NCI-H446 treated with DMSO at 0.1 percent for 48 hours (cell line): ENCODE measurements around the gene DSCAM.
A peak's percentile ranks its signal among the peaks of the same experiment; 100 is the strongest.

ENCODE experiments used
- DNase-seq: peaks from one replicate; lab custom pipeline; 2025; lab: John Stamatoyannopoulos, UW

DSCAM gene

DNA sequence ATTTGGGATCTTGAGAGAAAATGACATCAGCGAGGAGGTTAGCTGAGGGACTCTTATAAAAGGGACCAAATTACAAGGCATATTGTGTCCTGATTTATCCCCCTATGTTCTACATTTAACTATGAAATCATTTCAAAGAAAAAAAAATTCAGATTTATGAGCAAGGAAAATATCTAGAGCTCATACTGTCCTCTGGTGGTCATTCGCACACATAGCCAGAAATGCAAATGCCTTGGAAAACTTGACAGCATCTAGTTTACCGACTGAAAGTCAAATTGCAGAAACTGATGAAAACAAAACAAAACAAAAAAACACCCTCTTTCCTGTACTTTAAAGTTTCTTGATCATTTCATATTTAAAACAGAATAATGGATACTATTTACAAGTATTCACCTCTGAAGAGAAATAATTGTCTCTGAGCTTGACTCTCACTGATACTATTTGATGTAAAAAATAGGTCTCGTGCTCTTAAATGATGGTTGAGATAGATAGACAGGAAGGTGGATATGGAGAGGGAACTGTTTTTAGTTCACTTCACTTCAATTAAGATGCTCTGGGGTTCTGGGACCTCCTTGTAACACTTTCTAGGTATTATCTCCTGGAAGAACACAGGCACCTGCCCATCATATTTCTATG lies 725.9 kb downstream of the DSCAM start:
- no peak for DNase-seq

DNA sequence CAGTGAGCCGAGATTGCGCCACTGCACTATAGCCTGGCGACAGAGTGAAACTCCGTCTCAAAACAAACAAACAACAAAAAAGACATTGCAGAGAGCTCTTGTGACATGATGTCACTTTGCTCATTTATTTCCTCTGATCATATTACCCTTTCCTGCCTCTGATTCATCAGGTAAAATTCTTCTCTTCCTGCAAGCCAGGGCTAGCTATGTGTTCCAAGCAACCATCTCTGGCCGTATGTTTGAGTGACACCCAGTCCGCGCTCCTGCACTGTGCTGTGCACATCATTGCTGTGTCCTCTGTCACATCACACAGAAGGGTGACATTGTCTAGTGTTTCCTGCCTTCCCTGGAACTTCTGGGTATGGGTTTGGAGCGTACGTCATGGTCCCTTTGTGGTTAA lies 728.4 kb downstream of the DSCAM start:
- no peak for DNase-seq

DNA sequence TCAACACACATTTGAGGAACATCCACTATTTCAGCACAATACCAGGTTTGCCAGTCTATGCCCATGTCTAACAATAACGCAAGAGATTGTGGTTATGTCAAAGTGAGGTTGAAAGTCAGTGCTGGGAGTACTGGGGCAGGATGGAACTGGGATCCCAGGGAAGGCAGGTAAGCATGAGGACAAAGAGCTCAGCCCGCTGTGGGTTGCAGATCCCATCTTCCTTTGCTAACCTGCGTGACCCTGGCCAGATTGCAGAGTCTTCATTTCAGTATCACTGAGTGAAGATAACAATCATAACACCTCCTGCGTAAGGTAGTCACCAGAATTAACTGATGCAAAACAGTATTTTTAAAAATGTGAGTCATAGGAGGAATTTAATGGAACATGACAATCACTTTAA lies 729.7 kb downstream of the DSCAM start:
- DNase-seq: no peak

DNA sequence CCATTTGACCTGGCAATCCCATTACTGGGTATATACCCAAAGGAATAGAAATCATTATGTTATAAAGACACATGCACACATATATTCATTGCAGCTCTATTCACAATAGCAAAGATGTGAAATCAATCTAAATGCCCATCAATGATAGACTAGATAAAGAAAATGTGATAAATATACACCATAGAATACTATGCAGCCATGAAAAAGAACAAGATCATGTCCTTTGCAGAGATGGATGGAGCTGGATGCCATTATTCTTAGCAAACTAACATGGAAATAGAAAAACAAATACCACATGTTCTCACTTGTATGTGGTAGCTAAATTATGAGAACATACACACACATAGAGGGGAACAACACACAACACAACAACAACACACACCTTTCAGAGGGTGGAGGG lies 731.2 kb downstream of the DSCAM start:
- DNase-seq: no peak

DNA sequence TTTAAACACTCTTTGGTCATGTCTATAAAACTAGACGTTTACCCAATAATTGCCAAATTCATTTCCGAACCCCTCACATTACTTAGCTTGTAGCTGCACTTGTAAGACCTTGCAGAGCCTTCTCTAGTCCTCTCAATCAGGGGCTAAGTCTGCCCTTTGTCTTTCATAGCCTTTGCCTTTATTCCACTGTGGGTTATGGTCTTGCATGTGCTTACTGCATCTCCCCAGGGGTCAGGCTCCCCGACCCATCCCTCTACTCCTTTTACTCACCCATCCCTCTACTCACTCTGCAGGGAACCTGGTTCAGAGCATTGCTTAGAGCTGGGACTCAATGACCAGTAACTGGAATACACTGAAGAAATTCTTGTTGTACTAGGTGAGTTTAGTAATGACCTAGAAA lies 744.3 kb downstream of the DSCAM start:
- DNase-seq: no peak

DNA sequence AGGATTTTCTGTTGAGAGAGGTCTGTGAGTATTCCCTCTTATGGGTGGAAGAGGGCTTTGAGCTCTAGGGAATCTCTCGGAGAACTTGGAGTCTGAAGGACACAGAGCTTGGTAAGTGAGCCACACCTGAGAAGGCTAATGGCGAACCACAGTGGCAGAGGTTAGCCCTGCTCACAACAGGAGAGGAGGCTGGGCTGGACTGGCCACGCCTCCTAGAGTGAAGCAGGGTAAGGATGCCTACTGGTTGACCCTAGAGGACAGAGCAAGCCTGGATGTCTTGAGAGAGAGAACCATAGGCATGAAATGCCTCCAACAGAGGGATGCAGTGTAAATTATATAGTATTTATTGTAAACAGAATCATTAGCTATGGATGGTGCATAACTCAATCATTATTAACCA lies 747.1 kb downstream of the DSCAM start:
- DNase-seq: no peak

DNA sequence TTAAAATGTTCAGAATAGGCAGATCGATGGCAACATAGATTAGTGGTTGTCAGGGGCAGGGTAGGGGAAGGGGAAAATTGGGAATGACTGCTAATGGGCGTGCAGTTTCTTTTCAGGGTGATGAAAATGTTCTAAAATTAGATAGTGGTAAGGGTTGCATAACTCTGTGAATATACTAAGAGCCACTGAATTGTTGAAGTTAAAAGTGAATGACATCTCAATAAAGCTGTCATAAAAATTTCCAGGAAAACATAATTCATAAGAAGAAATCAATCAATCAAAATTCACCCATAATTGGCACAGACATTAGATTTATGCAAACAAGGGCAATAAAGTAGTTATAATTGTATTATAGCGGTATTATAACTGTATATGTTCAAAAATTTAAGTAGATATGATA lies 751.5 kb downstream of the DSCAM start:
- DNase-seq: no peak

DNA sequence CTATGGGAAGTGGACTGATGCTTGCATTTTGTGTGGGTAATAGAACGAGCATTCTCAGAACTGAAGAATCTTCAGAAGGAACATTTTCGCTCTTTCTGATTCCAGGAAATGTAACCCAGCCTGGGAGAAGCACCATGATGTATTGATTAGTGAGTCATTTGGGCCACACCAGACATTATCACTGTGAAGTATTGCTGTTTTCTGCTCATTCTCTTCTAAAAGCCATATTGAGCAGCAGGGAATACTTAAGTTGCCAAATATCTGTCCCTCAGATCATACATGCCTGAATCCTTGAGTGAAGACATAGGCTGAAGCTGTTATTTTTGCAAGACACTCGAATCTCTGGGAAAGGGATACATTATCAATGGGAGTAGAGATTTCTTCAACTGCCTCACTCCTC lies 766.6 kb downstream of the DSCAM start:
- no peak for DNase-seq

DNA sequence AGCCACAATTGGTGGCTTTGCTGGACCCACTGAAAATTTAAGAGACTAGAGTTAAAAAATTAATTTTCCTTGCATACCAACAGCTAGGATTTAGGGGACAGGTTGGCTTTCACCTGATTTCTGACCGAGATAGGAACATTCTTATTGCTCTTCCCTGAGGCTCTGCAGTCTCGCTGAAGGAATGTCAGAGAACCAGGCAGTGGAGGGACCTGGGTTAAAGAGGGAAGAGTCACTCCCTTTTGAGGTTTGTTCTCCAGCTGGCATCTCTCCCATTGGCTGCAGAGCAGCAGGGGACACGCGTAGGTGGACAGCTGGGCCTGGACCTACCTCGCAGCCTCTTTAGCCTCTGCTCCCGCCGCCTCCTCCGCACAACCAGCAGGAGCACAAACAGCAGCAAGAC lies 772.2 kb downstream of the DSCAM start:
- no peak for DNase-seq

DNA sequence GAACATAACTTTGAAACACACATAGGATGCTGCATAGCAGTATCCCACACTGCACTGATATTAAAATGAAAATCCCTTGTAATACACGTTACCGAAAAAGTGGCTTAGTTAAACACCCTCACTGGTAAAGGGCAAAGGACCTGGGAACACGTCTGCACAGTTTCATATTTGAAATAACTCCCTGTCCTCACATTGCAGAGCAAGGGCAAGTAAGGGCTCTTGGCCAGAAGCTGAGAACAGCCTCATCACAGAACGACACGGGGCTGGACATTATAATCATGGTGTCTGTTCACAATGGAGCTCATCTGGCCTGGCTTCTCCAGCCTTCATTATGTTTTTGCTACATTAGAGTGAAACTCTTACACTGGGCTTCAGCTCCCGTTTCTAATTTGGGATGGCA lies 772.8 kb downstream of the DSCAM start:
- DNase-seq: no peak

DNA sequence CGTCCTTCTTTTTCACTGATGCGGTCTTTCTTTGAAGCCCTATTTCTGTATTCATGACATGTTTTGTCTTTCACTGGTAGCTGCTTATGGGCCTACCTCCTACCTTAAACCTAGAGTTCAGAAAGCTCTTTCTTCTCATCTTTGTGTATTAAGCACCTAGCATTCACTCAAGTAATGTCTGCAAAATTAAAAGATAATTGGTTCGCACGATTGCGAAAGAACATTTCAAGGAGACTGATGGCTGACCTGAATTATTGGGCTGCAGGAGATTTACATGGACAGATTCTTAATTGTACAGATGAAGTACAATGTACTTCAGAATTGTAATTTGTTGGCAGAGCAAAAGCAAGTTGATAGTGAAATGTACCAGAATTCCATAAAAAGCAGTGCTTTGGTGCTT lies 773.3 kb downstream of the DSCAM start:
- DNase-seq: no peak

DNA sequence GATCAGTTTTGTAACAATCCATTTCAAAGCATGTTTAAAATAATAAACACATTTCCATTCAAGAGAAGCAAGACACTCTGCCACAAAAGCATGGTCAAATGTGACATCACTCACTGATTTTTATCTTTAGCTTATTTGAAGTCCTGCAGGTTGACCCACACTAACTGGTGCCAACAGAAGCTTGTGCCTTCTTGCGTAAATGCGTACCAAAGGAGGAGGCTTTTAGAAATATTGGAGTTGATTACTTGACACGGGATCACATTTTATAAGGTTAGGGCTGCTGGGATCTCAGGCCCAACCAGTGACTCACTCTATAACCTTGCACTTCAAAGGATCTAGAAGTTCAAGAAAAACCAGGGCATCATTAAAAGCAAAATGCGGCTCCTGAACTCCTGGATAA lies 776.1 kb downstream of the DSCAM start:
- DNase-seq: no peak

DNA sequence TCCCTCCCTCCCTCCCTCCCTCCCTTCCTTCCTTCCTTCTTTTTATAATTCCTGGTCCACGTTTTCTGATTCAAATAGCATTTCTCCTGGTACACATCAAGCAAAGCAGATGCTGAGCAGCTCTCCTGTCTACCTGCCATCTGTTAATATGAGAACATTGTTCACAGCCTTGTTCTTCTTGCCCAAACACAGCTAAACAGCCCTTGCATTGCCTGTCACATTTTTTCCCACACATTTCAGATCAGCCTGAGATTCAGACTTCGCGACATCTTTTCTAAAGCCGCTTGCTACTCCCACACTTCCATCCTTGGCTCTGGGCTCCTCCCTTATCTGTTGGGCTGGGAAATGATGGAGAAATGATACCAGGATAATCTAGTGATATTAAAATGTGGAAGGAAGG lies 779.2 kb downstream of the DSCAM start:
- DNase-seq: no peak

DNA sequence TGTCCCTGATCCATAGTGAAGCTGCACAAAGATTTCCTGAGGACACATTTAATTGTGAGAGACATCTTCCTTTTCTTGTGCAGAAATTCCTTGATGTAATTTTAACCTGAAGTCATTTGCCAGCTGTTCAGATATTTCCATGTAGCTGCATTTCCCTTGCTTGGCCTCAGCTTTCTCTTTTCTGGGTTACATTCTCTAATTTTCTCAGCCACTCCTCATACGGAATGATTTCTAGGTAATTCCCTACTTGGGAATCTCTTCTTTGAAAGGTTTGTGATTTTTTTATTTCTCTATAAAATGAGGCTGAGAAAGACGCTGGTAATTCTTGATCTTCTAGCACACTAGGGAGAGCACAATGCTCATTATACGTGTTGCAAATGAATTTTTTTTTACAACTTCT lies 780.7 kb downstream of the DSCAM start:
- no peak for DNase-seq

DNA sequence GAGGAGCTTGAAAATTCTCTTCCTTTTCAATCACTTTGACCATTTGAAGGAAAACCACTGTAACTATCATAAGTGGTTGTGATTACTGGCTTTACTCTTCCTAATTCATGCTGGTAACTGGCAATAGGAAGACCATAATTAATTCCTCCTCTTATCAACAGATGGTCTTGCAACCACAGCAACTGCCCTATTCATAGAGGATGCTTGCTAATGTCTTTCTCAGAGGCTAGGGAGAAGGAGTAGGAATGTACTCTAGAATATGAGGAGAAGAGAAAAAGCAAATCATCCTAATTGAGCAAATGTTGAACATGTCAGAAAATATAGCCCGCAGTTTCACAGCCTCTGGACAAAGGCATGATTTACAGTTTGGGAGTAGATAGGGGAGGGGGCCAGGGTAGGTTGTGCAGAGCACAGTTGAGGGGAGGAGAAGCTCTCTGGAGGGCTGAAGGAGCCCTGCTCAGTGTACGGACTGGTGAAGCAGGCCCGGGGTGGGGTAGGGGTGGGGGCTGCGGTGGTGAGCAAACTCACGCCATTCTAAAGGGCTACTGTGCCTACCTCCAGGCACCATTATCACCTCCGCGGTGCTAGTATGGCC lies 786.8 kb downstream of the DSCAM start:
- DNase-seq: no peak

DNA sequence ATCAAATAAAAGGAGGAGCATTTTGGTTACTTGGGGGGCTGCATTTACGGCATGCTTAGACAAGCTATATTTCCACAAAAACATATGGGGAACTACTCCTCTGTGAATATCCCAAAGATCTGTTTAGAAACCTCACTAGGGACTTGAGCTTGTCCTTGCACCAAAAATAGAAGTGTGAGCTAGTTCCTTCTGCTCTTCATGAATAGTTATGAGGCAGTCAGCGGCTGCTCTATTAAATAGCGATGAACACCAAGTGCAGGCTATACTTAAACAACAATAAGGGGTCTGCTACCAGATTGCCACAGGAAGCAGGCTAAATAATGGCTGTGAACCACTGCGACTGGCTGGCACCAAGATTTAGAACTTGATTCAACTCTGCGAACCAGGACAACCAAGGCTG lies 789.6 kb downstream of the DSCAM start:
- DNase-seq: no peak

DNA sequence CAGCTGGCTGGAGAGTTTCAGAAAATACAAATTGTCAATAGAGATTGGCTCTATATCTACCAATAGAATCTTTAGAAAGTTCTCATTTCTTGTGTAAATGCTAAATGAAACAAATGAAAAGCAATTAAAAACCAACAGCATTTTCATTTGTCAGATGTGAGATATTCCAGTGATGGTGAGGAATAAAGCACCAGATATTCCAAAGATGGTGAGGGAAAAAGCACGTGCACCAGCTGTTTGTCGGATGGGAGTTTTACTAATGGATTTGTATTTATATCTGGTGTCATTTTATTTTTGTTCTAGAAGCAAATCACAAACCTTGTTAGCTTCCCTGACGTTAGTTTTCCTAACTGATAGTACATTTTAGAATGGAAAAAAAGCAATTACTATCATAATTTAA lies 790.9 kb downstream of the DSCAM start:
- DNase-seq: no peak

DNA sequence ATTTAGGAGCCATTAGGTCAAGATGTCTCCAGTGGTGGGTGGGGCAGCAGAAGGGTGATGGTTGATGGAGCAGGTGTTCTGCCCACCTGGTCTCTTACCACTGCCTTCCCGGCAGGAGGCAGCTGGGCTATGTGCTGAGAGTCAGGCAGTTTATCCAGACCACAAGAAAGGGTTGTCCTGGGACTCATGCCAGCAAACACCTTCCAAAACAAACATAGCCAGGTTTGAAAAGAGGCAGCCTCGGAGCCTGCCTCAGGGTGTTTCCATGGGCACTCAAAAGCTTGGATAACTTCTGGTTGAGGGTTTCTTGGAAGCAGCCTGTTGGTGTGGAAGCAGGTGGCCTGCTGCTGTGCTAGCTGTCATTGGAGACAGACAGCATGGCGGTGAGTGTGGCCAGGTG lies 792.6 kb downstream of the DSCAM start:
- no peak for DNase-seq

DNA sequence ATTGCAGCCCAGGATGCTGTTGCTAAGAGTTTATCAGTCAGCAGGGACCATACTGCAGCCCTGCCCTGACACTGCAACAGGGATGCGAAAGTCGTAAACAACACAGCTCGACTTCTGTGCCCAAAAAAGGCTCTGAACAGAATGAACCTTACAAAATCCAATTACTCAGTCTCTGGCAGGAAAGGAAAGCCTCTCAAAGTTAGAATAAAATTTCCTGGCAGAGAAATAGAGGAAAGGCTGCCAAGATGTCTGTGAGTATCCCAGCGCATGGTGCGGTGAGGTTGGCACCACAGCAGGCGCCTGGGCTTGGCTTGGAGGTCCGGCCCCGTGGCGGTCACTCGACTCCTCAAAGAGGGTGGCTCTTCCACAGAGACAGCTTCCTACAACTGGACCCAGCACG lies 794.0 kb downstream of the DSCAM start:
- peak; percentile 61 for DNase-seq

DNA sequence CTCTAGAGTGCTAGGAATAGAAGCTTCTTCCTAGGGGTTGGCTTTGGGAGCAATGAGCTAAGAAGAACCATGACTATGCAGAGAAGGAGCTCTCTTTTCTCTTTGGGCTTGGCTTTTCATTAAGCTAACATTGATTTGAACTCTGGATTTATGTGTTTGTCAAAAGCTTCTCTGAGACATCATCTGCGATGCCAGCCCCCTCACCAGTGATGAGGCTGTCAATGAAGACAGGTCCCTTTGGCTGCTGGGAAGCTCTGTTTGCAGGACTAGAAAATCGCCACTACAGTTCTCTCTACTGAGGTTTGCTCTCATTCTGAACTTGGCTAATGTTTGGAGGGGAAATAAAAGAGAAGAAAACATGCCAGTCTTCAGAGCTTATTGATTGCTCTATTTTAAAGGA lies 794.7 kb downstream of the DSCAM start:
- DNase-seq: no peak

DNA sequence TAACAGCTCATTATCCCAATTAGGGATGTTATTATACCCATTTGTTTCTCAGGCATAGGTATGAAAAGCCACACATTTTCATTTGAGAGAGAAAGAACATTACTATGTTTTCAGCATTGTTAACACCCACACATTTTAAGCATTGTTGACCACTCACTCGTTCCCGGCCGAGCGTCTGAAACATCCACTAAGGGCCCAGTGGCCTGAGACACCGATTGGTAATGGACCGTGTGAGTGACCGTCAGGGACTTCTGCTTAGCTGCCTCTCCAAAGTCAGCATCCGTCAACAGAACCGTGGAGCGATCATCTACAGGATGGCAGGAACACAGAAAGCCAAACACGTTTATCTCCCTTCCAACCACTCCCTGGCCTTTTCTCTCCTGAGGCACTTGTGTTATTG lies 795.2 kb downstream of the DSCAM start:
- DNase-seq: no peak

DNA sequence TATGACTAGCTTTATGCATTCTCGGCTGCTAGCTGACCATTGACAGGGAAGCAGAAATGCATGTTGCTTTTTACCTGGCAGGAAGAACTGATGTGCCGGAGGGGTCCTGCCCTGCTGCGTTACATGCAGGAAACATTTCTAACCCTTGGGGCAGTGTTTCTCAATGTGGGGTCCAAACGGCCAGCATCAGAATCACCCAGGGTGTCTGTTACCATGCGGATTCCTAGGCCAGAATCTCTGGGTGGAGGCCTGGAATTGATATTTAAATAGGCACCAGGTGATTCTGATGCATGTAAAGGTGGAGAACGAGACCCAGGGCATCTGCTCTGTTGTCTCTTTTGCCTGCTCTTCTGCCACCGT lies 797.0 kb downstream of the DSCAM start:
- DNase-seq: no peak

DNA sequence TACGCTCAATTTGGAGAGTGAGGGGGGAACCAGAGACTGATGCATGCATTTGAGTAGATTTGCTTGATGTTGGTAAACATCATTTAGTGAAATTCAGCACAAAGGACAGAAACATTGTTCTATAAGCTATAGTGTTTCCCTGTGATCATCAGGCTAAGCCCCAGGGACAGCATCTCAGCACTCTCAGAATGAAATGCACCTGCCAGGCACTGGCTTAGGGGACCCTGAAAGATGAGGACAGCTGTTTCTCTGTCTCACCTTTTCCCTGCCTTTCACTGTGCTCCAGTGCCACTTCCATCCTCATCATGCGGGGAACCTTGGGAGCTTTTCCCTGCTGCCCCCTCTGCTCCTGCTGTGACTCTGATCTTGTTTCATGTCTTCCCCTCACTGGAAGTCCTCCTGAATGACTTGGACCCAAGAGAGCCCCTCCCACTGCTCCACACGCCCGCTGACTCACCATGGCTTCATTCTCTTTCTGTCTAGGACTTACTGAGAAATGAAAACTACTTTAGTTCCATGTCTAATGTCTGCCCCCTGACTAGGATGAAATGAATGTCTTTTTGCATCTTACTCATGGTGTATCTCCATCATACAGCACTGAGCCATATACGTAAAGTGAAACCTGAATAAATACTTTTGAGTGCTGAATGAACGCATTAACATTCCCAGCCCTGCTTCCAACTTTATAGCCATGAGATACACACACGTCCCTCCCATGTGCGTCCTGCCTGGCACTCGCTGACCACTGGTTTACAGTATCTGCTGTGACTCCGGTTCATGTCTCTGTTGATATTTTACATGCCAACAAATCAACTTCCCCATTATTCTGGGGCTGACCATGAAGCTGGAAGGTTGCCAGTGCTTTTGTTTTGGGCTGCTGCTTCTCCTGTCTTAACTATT lies 797.7 kb downstream of the DSCAM start:
- no peak for DNase-seq
